H1 (cell line): ENCODE measurements around the gene SIX3. TPM values are rescaled to one million over a fixed set of nuclear protein-coding genes. Genes with fewer than 3 reads are reported as not detected.

Source experiments
- CTCF ChIA-PET: fragments of 300-600 bp; sonication (Branson Sonifier 250); formaldehyde crosslinking; loops from one replicate; lab custom pipeline; 2021; ENCODE audit not compliant: partially characterized antibody; lab: Charles Lee
- POLR2A ChIA-PET: fragments of 300-600 bp; sonication (Branson Sonifier 250); formaldehyde crosslinking; loops from one replicate; lab custom pipeline; 2021; ENCODE audit warnings: inconsistent platforms; ENCODE audit not compliant: partially characterized antibody; lab: Charles Lee
- DNase-seq, 2 experiments: peaks; one replicate each; pipeline versions ENCODE4 v3.0.0 to v3.0.0-alpha.2; 2010 to 2022; ENCODE audit warnings: low spot score in 2 of 2, low read depth in 1 of 2, mixed read lengths in 1 of 2
- FAIRE-seq: peaks from 2 replicates; lab custom pipeline; 2011; peaks lifted over from hg19 to GRCh38; lab: Jason Lieb, UNC
- H2AFZ ChIP-seq: 2 replicates; pipeline ENCODE4 v1.8.1; 2012; ENCODE audit warnings: low read length, inconsistent platforms
- H2AK5ac ChIP-seq: 2 replicates; pipeline ENCODE4 v1.6.1; 2013; ENCODE audit warnings: low read depth, low read length
- H2BK120ac ChIP-seq: replicated peaks from 2 replicates; pipeline ENCODE3; 2013; ENCODE audit warnings: low read depth, low read length, inconsistent platforms
- H2BK12ac ChIP-seq: 2 replicates; pipeline ENCODE4 v1.6.1; 2013; ENCODE audit warnings: low read depth, low read length
- H2BK15ac ChIP-seq: 2 replicates; pipeline ENCODE4 v1.6.1; 2013; ENCODE audit warnings: low read length
- H2BK20ac ChIP-seq: 2 replicates; pipeline ENCODE4 v1.6.1; 2013; ENCODE audit warnings: low read length
- H2BK5ac ChIP-seq: 2 replicates; pipeline ENCODE4 v1.6.1; 2013; ENCODE audit warnings: low read depth, low read length
- H3K14ac ChIP-seq: 2 replicates; pipeline ENCODE4 v1.6.1; 2013; ENCODE audit warnings: inconsistent platforms; ENCODE audit not compliant: insufficient read length
- H3K18ac ChIP-seq: 2 replicates; pipeline ENCODE4 v1.6.1; 2013; ENCODE audit warnings: low read length; ENCODE audit errors: extremely low read depth
- H3K23ac ChIP-seq: 2 replicates; pipeline ENCODE4 v1.6.1; 2013; ENCODE audit warnings: inconsistent platforms; ENCODE audit not compliant: insufficient read length
- H3K23me2 ChIP-seq: 2 replicates; pipeline ENCODE4 v1.6.1; 2013; ENCODE audit warnings: low read depth, low read length
- H3K27ac ChIP-seq: 2 replicates; pipeline ENCODE4 v1.6.1; 2011; ENCODE audit warnings: low read depth, low read length, inconsistent platforms
- H3K27me3 ChIP-seq, 4 experiments: replicated peaks in 1 of 4; 1 replicate in 1 of 4; 2 replicates in 3 of 4; pipeline versions ENCODE4 v1.6.1 to v1.8.1; 2011 to 2013; ENCODE audit warnings: low read length in 3 of 4, mild to moderate bottlenecking in 3 of 4, inconsistent platforms in 2 of 4, mixed read lengths in 2 of 4, moderate library complexity in 1 of 4; ENCODE audit not compliant: control insufficient read depth in 3 of 4, insufficient read depth in 3 of 4; ENCODE audit errors: extremely low read depth in 1 of 4
- H3K36me3 ChIP-seq, 4 experiments: 2 replicates each; pipeline versions ENCODE4 v1.6.1 to v1.8.1; 2011 to 2013; ENCODE audit warnings: mild to moderate bottlenecking in 4 of 4, low read length in 3 of 4, moderate library complexity in 2 of 4, control low read depth in 1 of 4, inconsistent platforms in 1 of 4; ENCODE audit not compliant: insufficient read depth in 4 of 4, control insufficient read depth in 2 of 4
- H3K4ac ChIP-seq: replicated peaks from 2 replicates; pipeline ENCODE3; 2013; ENCODE audit warnings: low read length, low read depth, mixed read lengths, inconsistent platforms; ENCODE audit not compliant: insufficient read length
- H3K4me1 ChIP-seq, 4 experiments: replicated peaks in 1 of 4; 1 replicate in 1 of 4; 2 replicates in 3 of 4; pipeline versions ENCODE4 v1.6.1 to v1.8.1; 2011 to 2013; ENCODE audit warnings: low read length in 3 of 4, inconsistent platforms in 2 of 4, mixed read lengths in 1 of 4; ENCODE audit not compliant: insufficient read depth in 4 of 4, control insufficient read depth in 3 of 4
- H3K4me2 ChIP-seq, 2 experiments: 2 replicates each; pipeline versions ENCODE4 v1.6.1 to v1.8.1; 2011 to 2013; ENCODE audit warnings: low read depth in 2 of 2, low read length in 2 of 2, control low read depth in 1 of 2, inconsistent platforms in 1 of 2, mild to moderate bottlenecking in 1 of 2; ENCODE audit not compliant: insufficient read depth in 1 of 2
- H3K4me3 ChIP-seq, 4 experiments: fragments of 200-600, 300-600 bp in 1 of 4; sonication (generic), shearing (Covaris generic), sonication (Bioruptor Twin) in 1 of 4; 2 replicates each; pipeline versions ENCODE4 v1.5.1 to v1.8.1; 2011 to 2016; ENCODE audit warnings: low read length in 4 of 4, low read depth in 3 of 4, control low read depth in 2 of 4, inconsistent platforms in 2 of 4, mild to moderate bottlenecking in 2 of 4, mixed read lengths in 1 of 4, moderate library complexity in 1 of 4; ENCODE audit not compliant: insufficient read depth in 2 of 4; ENCODE audit errors: extremely low read depth in 1 of 4
- H3K56ac ChIP-seq: replicated peaks from 2 replicates; pipeline ENCODE3; 2013; ENCODE audit warnings: low read depth, mild to moderate bottlenecking, mixed read lengths, low read length, inconsistent platforms; ENCODE audit not compliant: insufficient read length
- H3K79me1 ChIP-seq: 2 replicates; pipeline ENCODE4 v1.6.1; 2013; ENCODE audit warnings: low read depth, low read length, control low read depth
- H3K79me2 ChIP-seq, 2 experiments: 2 replicates each; pipeline versions ENCODE4 v1.6.1 to v1.8.1; 2012 to 2013; ENCODE audit warnings: low read length in 2 of 2, mild to moderate bottlenecking in 2 of 2, inconsistent platforms in 1 of 2; ENCODE audit not compliant: insufficient read depth in 2 of 2, control insufficient read depth in 1 of 2
- H3K9ac ChIP-seq, 4 experiments: replicated peaks in 1 of 4; 1 replicate in 1 of 4; 2 replicates in 3 of 4; pipeline versions ENCODE4 v1.6.1 to v1.8.1; 2011 to 2013; ENCODE audit warnings: low read depth in 3 of 4, low read length in 3 of 4, control low read depth in 2 of 4, mild to moderate bottlenecking in 2 of 4, moderate library complexity in 2 of 4, inconsistent platforms in 1 of 4; ENCODE audit errors: extremely low read depth in 1 of 4
- H3K9me3 ChIP-seq, 2 experiments: 2 replicates each; pipeline versions ENCODE4 v1.6.1 to v1.8.1; 2012 to 2013; ENCODE audit warnings: mild to moderate bottlenecking in 2 of 2, moderate library complexity in 2 of 2, control low read depth in 1 of 2, inconsistent platforms in 1 of 2, low read depth in 1 of 2, low read length in 1 of 2, mixed read lengths in 1 of 2; ENCODE audit not compliant: insufficient read depth in 2 of 2
- H4K20me1 ChIP-seq, 2 experiments: replicated peaks in 1 of 2; 2 replicates each; pipeline versions ENCODE3 to v1.8.1; 2011 to 2013; ENCODE audit warnings: inconsistent platforms in 2 of 2, low read length in 2 of 2, mild to moderate bottlenecking in 1 of 2; ENCODE audit not compliant: insufficient read depth in 2 of 2, control insufficient read depth in 1 of 2
- H4K5ac ChIP-seq: 2 replicates; pipeline ENCODE4 v1.6.1; 2013; ENCODE audit warnings: low read length, low read depth, mixed read lengths, inconsistent platforms; ENCODE audit not compliant: insufficient read length
- H4K8ac ChIP-seq: 2 replicates; pipeline ENCODE4 v1.8.0; 2013; ENCODE audit warnings: mild to moderate bottlenecking, moderate library complexity, low read length, inconsistent platforms; ENCODE audit not compliant: insufficient read depth; ENCODE audit errors: extremely low read depth
- H4K91ac ChIP-seq: replicated peaks from 2 replicates; pipeline ENCODE3; 2013; ENCODE audit warnings: low read length, mixed read lengths, inconsistent platforms; ENCODE audit not compliant: insufficient read length
- ASH2L ChIP-seq: fragments of 200-600, 300-600 bp; sonication (generic); IDR thresholded peaks from one replicate; pipeline ENCODE4 v1.7.1; 2017; ENCODE audit warnings: low read length
- EGR1 ChIP-seq: IDR thresholded peaks from 2 replicates; pipeline ENCODE4 v1.6.1; 2011; ENCODE audit warnings: low read depth, low read length, borderline replicate concordance
- EP300 ChIP-seq, 2 experiments: IDR thresholded peaks; 1 replicate in 1 of 2; 2 replicates in 1 of 2; pipeline ENCODE4 v1.6.1; 2011 to 2012; ENCODE audit warnings: low read depth in 2 of 2, low read length in 2 of 2, mild to moderate bottlenecking in 2 of 2, borderline replicate concordance in 1 of 2, inconsistent platforms in 1 of 2, moderate library complexity in 1 of 2
- HDAC2 ChIP-seq, 2 experiments: fragments of 300-600 bp in 1 of 2; sonication (generic) in 1 of 2; IDR thresholded peaks; 2 replicates each; pipeline ENCODE4 v1.6.1; 2011 to 2012; ENCODE audit warnings: low read depth in 2 of 2, low read length in 2 of 2, mild to moderate bottlenecking in 2 of 2, moderate library complexity in 2 of 2, borderline replicate concordance in 1 of 2, inconsistent platforms in 1 of 2
- KDM1A ChIP-seq: fragments of 200-600, 300-600 bp; sonication (generic); IDR thresholded peaks from 2 replicates; pipeline ENCODE4 v1.7.1; 2016; ENCODE audit warnings: mild to moderate bottlenecking, low read length, borderline replicate concordance
- MAFK ChIP-seq: IDR thresholded peaks from 2 replicates; pipeline ENCODE4 v1.6.1; 2012; ENCODE audit warnings: low read depth, mild to moderate bottlenecking, improper control_type of control experiment, low read length
- SUZ12 ChIP-seq: fragments of 200-600 bp; sonication (generic); IDR thresholded peaks from 2 replicates; pipeline ENCODE4 v1.6.1; 2012; ENCODE audit warnings: mild to moderate bottlenecking, inconsistent platforms, low read length, moderate library complexity, mixed read lengths
- TAF1 ChIP-seq: IDR thresholded peaks from 2 replicates; pipeline ENCODE4 v1.6.1; 2011; ENCODE audit warnings: mild to moderate bottlenecking, low read depth, low read length
- TAF7 ChIP-seq: optimal IDR thresholded peaks from 2 replicates; pipeline ENCODE3; 2011; ENCODE audit warnings: low read depth, mild to moderate bottlenecking, inconsistent platforms, low read length, moderate library complexity, borderline replicate concordance
- WGBS, 2 experiments: shearing (Covaris generic) in 1 of 2; methylation state at CpG; one replicate each; pipeline versions ENCODE4 v1.1.6 to v1.1.7; 2013 to 2015; ENCODE audit warnings: low lambda C conversion rate in 2 of 2, mixed read lengths in 2 of 2, inconsistent platforms in 1 of 2, low coverage in 1 of 2, missing lambda C conversion rate in 1 of 2; ENCODE audit not compliant: insufficient replicate concordance in 2 of 2, insufficient coverage in 1 of 2, insufficient read length in 1 of 2; ENCODE audit errors: extremely low coverage in 1 of 2, missing lambda C conversion rate in 1 of 2; 5-methylcytosine and 5-hydroxymethylcytosine counted together
- polyA plus RNA-seq, 7 experiments: library from polyadenylated mRNA; depleted of rRNA in 3 of 7; stranded (reverse) in 5 of 7; unstranded in 2 of 7; fragments of >200 nt in 5 of 7; fragments of 200-250 nt in 2 of 7; gene quantifications; 1 replicate in 5 of 7; 2 replicates in 1 of 7; 4 replicates in 1 of 7; pipeline versions ENCODE4 v1.2.1 to v1.2.3, GENCODE V29; 2011 to 2013; ENCODE audit warnings: missing spikeins in 2 of 7, mixed read lengths in 2 of 7
- total RNA-seq: library from RNA; stranded (reverse); fragmentation: NEBNext Ultra II Directional; extraction: Animal tissue kit (Norgen Biotek cat#: 25700); gene quantifications from 2 replicates; pipeline ENCODE4 v1.2.1, GENCODE V29; 2021

Gene SIX3
- total and polyA plus RNA-seq, 2 of the 8 experiments (the other 6 are each of a cell fraction or from before 2014, with no cell fraction given), result 0.02 to 0.19 TPM

DNA sequence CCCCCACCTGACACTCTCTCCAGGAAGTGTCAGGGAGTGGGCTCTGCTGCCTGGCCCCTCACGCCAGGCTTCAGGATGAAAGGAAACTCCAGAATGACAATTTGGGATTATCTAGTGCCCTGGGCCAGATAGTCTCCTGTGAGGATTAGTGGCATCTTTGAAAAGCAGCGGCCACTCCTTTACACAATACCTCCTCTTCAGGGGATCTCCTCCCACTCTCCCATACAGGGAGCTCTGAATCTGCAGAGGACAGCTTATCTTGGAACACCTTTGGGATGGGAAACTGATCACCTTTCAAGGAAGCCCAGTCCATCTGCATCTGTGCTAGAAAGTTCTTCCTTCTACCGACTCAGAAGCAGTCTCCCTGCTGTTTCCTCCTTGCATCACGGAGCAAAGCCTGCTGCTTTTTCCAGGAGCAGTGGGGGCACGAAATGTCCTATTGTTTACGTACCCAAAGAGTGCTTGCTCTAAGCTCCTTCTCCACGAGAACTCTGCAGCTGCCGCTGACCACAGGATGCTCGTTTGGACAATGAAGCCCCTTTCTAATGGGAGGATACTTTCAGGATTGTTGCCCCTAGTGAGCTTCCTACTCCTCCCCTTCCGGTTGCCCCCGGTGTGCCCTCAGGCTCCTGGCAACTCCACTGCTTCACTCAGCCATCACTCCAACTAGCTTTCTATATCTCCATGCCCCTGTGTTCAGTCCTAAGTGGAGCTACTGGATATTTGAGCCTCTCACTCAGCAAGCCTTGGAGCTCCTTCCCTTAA, 31.5 kb downstream of the SIX3 start:
- peak overlapping the region; percentile 1 to 46; a peak in 3 of 4 replicates for H3K4me2 ChIP-seq
- H3K79me2 ChIP-seq, result no peaks in the 10 kb centered on the region
- no peak overlapping the region for H2BK5ac ChIP-seq
- no peak overlapping the region; a peak in 1 of 8 replicates for H3K4me3 ChIP-seq
- H4K91ac ChIP-seq, result no peak overlapping the region
- H3K14ac ChIP-seq, result no peak overlapping the region
- H3K9me3 ChIP-seq, result no peaks in the 10 kb centered on the region
- H3K4ac ChIP-seq, result no peak overlapping the region
- peaks cover 2 to 19% (median 10%) of the 10 kb centered on the region in 4 experiments; a peak in 6 of 7 replicates for H3K4me1 ChIP-seq
- H3K23ac ChIP-seq, result no peak overlapping the region
- no peak overlapping the region for H3K56ac ChIP-seq
- no peaks in the 10 kb centered on the region; a peak in 1 of 7 replicates for H3K27me3 ChIP-seq
- H4K20me1 ChIP-seq, result no peaks in the 10 kb centered on the region
- no peaks in the 10 kb centered on the region for H3K79me1 ChIP-seq
- H2BK15ac ChIP-seq, result peak overlapping the region; percentile 66; the same call in 1 of the 2 replicates
- TF ChIP-seq EP300 (IDR thresholded peaks at IDR 0.05; ENCODE audit: borderline replicate concordance in 1 of 2, low read depth in 2 of 2, low read length in 2 of 2) (no peak), KDM1A (no peak), SUZ12 (no peak), TAF1 (no peak), TAF7 (no peak), MAFK (no peak), EGR1 (no peak), ASH2L (no peak), HDAC2 (IDR thresholded peaks at IDR 0.05; ENCODE audit: borderline replicate concordance in 1 of 2, low read depth in 2 of 2, low read length in 2 of 2) (no peak)
- peak overlapping the region; percentile 56; the same call in 1 of the 2 replicates for H2AFZ ChIP-seq
- H3K36me3 ChIP-seq, result no peaks in the 10 kb centered on the region
- no peak overlapping the region for H2AK5ac ChIP-seq
- no peak overlapping the region for H3K27ac ChIP-seq
- ChIA-PET POLR2A (no interaction called here), CTCF (interaction anchor here (0.6 to 9.0 kb wide), 20 partner anchors 8 to 607 kb away, joined by 3 to 214 read pairs (median 4); no protein-coding TSS in a partner anchor)
- 0 out of 2 replicates have a peak overlapping the region, but pooled peaks have one; percentile 29 for H2BK20ac ChIP-seq
- no peak overlapping the region for H4K5ac ChIP-seq
- H3K9ac ChIP-seq, result no peak overlapping the region
- no peak overlapping the region for H2BK120ac ChIP-seq
- no peak for FAIRE-seq
- DNase-seq, result no peak
- WGBS, 2 experiments, result 69% methylated on average over 11 of the region's 11 CpGs; no CpG with 5 or more reads in 1 of the 2 experiments
- H3K18ac ChIP-seq, result no peak overlapping the region
- peak overlapping the region; percentile 55; the same call in 1 of the 2 replicates for H2BK12ac ChIP-seq
- H4K8ac ChIP-seq, result no peak overlapping the region
- H3K23me2 ChIP-seq, result no peaks in the 10 kb centered on the region
